GM19452 (cell line): Measurements from ENCODE around the gene UBAP1L.
"Not testable (repeated sequence)": the region's sequence is repeated elsewhere in the genome, so short reads cannot be mapped to it uniquely, and the experiment has no call there.

Source experiments
- ATAC-seq: cut with Tn5 transposase; IDR thresholded peaks from one replicate; pipeline ENCODE4 v1.9.1; 2021; ENCODE audit not compliant: unreplicated experiment

Gene UBAP1L

GRCh38 chr15:65100442-65100841, 14.6 kb downstream of the UBAP1L start:
- ATAC-seq = no peak

DNA sequence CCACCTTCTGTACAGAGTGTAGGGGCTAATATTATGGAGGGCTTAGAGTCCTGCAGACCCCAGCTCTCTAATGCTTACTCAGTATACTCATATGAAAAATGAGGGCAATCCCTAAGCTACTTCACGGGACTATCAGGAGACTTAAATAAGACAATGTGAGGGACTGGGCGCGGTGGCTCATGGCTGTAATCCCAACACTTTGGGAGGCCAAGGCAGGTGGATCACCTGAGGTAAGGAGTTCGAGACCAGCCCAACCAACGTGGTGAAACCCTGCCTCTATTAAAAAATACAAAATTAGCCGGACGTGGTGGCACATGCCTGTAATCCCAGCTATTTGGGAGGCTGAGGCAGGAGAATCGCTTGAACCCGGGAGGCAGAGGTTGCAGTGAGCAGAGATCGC, 15.2 kb downstream of the UBAP1L start:
- not testable (repeated sequence) for ATAC-seq

GRCh38 chr15:65099336-65099735, 15.7 kb downstream of the UBAP1L start:
- no peak for ATAC-seq

GRCh38 chr15:65097651-65098263, 17.2 kb downstream of the UBAP1L start:
- no peak for ATAC-seq

DNA sequence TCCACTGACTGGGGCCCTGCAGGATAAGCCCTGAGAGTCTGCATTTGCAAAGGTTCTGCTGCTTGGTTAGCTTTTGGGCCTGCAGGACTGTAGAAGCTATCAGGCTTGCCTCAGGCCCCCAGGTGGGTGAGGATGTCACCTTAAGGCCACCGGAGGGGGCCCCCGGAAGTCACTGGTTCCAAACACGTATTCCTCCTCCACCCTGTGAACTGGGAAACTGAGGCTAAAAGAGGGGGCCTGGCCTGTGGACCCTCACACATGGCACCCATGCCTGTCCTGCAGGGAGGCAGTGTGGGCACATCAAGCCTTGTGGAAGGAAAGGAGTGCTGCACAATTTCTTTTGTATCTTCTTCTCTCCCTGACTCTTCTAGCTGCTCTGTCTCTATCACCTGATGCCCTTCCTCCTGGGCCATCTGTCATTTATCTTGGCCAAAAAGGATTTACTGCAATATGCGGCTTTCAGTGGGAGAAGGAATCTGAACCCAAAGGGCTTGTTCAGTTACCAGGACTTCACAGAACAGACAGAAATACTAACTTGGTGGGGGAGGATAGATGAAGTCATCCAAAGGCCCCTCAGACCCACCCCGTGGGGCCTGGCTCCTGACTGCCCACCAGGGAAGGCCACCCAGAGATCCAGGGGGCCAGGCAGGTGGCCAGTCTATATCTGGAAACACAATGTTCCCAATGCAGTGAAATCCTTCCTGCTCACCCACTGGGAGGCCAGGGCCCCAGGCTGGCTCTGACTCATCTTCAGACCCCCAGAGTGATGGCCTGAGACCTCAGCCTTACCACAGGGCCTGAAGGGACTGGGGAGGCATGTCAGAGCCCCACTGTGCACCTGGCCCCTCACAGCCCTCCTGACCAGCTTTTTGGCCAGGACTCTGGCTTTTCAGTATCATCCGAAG, 18.3 kb downstream of the UBAP1L start:
- no peak for ATAC-seq

DNA sequence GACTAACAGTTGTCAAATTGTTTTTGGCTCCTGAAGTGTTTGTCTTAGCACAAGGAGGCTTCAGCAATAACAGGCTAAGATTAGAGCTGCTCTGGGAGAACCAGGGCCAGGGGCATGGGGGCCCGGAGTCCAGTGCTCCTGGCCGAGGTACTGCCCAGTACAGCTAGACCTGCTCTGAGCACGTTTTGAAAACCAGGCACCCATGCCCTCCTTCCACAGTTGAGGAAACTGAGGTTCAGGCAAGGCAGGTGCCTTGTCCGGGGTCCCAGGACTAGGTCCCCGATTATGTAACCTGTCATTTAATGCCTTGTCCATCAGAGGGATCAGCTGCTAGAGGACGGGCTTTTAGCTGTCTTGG, 19.3 kb downstream of the UBAP1L start:
- ATAC-seq = no peak

- no peak for ATAC-seq
Observed at GRCh38 chr15:65095011-65095746, 19.8 kb downstream of the UBAP1L start.

GRCh38 chr15:65094294-65094995, 20.6 kb downstream of the UBAP1L start:
- no peak for ATAC-seq

DNA sequence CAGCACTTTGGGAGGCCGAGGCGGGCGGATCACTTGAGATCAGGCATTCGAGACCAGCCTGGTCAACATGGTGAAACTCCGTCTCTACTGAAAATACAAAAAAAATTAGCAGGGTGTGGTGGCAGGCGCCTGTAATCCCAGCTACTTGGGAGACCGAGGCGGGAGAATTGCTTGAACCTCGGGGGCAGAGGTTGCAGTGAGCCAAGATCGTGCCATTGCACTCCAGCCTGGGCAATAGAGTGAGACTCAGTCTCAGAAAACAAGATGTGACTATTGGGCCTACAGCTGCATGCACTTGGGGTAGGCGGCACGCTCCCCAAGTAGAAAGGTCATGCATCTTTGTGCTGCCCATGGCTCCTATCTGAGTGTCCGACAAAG, 21.2 kb downstream of the UBAP1L start:
- not testable (repeated sequence) for ATAC-seq

- ATAC-seq = no peak
Observed at GRCh38 chr15:65092911-65093792, 21.8 kb downstream of the UBAP1L start.

DNA sequence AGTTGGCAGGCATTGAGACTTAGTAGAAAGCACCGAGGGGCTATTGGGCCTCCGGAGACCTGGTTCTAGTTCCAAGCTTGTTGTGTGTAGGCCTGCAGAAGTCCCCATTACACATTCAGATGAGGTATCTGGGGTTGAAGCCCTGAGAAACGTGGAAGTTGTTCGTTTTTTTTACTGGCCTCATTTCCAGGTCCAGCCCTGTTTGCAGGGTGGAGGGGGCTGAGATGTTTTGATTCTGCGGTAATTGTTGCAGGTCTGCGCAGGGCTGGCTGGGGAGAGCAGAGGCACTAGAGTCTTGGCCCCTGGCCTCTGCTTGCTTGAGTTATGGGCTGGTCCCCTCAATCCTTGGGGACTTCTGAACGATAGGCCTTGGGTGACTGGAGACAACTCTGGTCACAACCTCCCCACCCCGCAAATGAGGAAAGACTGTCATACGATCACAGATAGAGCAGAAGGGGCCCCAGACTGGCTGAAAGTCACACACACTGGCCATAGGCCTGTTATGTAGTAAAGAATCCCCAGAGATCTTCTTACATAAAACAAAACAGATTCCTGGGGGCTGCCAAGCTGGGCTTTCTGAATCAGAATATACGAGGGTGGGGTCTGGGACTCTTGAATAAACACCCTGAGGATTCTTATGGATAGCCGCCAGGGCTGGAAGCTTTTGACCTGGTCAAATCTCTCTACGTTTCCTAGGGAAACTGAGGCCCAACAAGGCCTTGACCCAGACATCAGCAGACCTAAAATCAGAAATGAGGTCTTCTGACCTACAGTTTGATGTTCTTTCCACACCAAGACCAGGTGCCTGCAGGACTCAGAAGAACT, 22.8 kb downstream of the UBAP1L start:
- no peak for ATAC-seq

DNA sequence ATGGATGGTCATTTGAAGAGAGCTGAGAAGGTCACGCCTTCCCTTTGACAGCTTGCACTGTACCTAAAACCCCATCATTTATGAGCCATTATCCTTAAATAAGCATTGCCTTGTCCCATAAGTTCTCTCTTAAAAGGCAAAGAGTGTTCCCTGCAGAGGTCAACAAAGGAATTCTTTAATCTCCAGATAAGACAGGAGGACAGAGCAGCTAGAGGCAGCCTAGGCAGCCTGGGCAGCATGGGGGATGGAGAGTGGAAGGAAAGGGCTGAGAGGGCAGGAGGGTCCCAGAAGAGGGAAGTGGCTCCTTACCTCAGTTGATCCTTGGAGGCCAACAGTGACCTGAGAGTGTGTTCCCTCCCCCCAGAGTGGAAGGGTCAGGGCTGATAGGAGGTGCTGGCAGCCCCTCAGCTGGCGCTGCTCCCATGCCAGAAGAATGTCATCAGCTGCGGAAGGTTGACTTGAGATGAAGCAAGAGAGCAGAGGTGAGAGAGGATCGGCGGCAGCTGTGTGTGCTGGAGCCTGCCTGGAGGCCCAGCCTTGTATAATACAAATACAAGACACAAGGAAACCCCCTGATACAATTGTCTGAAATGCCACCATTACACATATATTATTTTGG, 25.7 kb downstream of the UBAP1L start:
- no peak for ATAC-seq

DNA sequence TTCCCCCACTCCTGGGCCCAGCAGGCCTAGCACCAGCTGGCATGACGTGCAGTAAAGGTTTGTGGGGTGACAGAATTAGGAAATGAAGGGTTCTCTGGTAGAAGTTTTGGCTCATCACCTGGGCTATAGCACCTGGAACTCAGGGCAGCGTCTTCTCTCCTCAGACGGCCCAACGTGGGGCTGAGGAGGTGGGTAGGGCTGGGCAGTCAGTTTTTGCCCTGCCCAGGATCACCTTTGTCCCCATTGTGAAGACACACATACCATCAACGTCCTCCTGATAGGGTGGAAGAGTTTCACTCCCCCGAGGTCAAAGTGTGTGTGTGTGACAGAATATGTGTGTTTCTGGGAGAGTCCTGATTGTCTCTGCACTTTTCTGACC, 26.4 kb downstream of the UBAP1L start:
- ATAC-seq = no peak

GRCh38 chr15:65087873-65088642, 26.9 kb downstream of the UBAP1L start:
- ATAC-seq = no peak

DNA sequence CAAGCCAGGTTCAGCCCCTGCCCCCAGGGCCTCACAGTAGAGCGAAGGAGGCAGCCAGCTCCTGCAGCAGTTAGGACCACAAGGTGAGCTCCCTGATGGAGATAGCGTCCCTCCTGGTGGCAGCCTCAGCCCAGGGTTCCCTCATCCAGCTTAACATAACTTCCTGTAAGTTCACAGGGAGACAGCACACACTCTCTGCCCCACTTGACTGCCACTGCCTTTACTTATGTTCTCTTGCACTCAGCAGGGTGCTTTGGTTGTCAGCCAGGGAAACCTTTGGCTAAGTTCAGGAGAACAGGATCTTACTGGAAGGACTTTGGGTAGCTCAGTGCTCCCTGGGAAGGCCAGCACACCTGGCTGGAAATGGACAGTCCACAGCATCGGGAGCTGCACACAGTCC, 27.6 kb downstream of the UBAP1L start:
- no peak for ATAC-seq

- no peak for ATAC-seq
Observed at GRCh38 chr15:65086680-65087111, 28.3 kb downstream of the UBAP1L start.

GRCh38 chr15:65085990-65086679, 28.9 kb downstream of the UBAP1L start:
- ATAC-seq = no peak
